K562 (cell line): ENCODE data around the gene NEK2. TPM values are rescaled to one million over a fixed set of nuclear protein-coding genes. Genes with fewer than 3 reads are reported as not detected.

Source experiments
- ARNT ChIP-seq, 2 experiments: fragments of 450-650 bp; IDR thresholded peaks; 2 replicates each; pipeline ENCODE4 v1.6.1; 2016; ENCODE audit warnings: mild to moderate bottlenecking in 1 of 2
- CREBBP ChIP-seq: IDR thresholded peaks from one replicate; pipeline ENCODE4 v1.6.1; 2012; ENCODE audit warnings: low read depth, mild to moderate bottlenecking, control low read depth, inconsistent platforms, low read length
- FOS ChIP-seq: IDR thresholded peaks from 3 replicates; pipeline ENCODE4 v1.6.1; 2011; ENCODE audit not compliant: insufficient read length; ENCODE audit errors: extremely low read depth
- FOSL1 ChIP-seq: fragments of 200-800 bp; sonication (Bioruptor generic); conservative IDR thresholded peaks from 2 replicates; pipeline ENCODE4 v1.6.1; 2016; ENCODE audit warnings: missing genetic modification characterization, missing compliant biosample characterization
- FOXJ2 ChIP-seq: fragments of 200-800 bp; sonication (Bioruptor generic); IDR thresholded peaks from 2 replicates; pipeline ENCODE4 v1.6.1; 2016; ENCODE audit warnings: missing genetic modification characterization, missing compliant biosample characterization
- L3MBTL2 ChIP-seq: fragments of 450-650 bp; IDR thresholded peaks from 2 replicates; pipeline ENCODE4 v1.6.1; 2016; ENCODE audit warnings: mild to moderate bottlenecking, moderate library complexity
- MAFG ChIP-seq: fragments of 450-650 bp; conservative IDR thresholded peaks from 2 replicates; pipeline ENCODE4 v1.6.1; 2016; ENCODE audit warnings: missing genetic modification characterization, missing compliant biosample characterization
- MAFK ChIP-seq: IDR thresholded peaks from 2 replicates; pipeline ENCODE4 v1.6.1; 2011; ENCODE audit warnings: low read length, improper control_type of control experiment
- MECOM ChIP-seq: fragments of 250-450 bp; sonication (Bioruptor Pico); IDR thresholded peaks from 2 replicates; pipeline ENCODE4 v1.8.0; 2022; ENCODE audit warnings: inconsistent platforms
- SIRT6 ChIP-seq: IDR thresholded peaks from one replicate; pipeline ENCODE4 v1.6.1; 2012; ENCODE audit warnings: low read depth, mild to moderate bottlenecking, control low read depth, inconsistent platforms, low read length, moderate library complexity
- SOX6 ChIP-seq: fragments of 450-650 bp; IDR thresholded peaks from 2 replicates; pipeline ENCODE4 v1.6.1; 2014; ENCODE audit warnings: mild to moderate bottlenecking
- SRSF1 ChIP-seq: fragments of 200-400 bp; formaldehyde crosslinking; IDR thresholded peaks from 2 replicates; pipeline ENCODE4 v1.6.1; 2017; ENCODE audit warnings: mild to moderate bottlenecking, low read depth, low read length, moderate library complexity
- SRSF7 ChIP-seq: fragments of 200-400 bp; formaldehyde crosslinking; optimal IDR thresholded peaks from 2 replicates; pipeline ENCODE3; 2017; ENCODE audit warnings: mild to moderate bottlenecking, low read depth, low read length
- TGIF2 ChIP-seq: sonication (generic); formaldehyde crosslinking; IDR thresholded peaks from 2 replicates; pipeline ENCODE4 v1.8.1; 2022; ENCODE audit warnings: mild to moderate bottlenecking, missing genetic modification reagents, moderate library complexity
- ZNF263 ChIP-seq: sonication (generic); formaldehyde crosslinking; IDR thresholded peaks from 2 replicates; pipeline ENCODE4 v1.8.0; 2022; ENCODE audit warnings: mild to moderate bottlenecking, missing genetic modification reagents, borderline replicate concordance
- ZNF584 ChIP-seq: fragments of 200-800 bp; sonication (Bioruptor generic); IDR thresholded peaks from 2 replicates; pipeline ENCODE4 v1.6.1; 2016; ENCODE audit warnings: low read depth, mild to moderate bottlenecking, missing genetic modification characterization, missing compliant biosample characterization
- ZNF586 ChIP-seq: fragments of 450-650 bp; formaldehyde crosslinking; conservative IDR thresholded peaks from 2 replicates; pipeline ENCODE4 v1.4.0; 2020; ENCODE audit warnings: mild to moderate bottlenecking, moderate library complexity
- polyA plus RNA-seq, 8 experiments: library from polyadenylated mRNA; depleted of rRNA in 4 of 8; stranded (reverse) in 5 of 8; unstranded in 3 of 8; fragments of >200 nt; fragmentation: Nextera tagmentation in 2 of 8; fragmentation: Illumina TruSeq in 1 of 8; extraction: Ambion mirVana in 2 of 8; extraction: Trizol in 1 of 8; gene quantifications; 2 replicates each; pipeline versions ENCODE4 v1.2.1 to v1.2.3, GENCODE V29; 2011 to 2014; ENCODE audit warnings: inconsistent platforms in 1 of 8, missing spikeins in 1 of 8
- total RNA-seq, 7 experiments: library from RNA; depleted of rRNA in 6 of 7; stranded (reverse); fragments of >200 nt in 6 of 7; fragmentation: Illumina TruSeq in 2 of 7; extraction: Trizol in 2 of 7; gene quantifications; 2 replicates each; pipeline versions ENCODE4 v1.2.1 to v1.2.3, GENCODE V29; 2011 to 2021; ENCODE audit warnings: low replicate concordance in 1 of 7
- TF ChIP-seq, protein P1 (sequence below): IDR thresholded peaks from 2 replicates; pipeline ENCODE4 v1.6.1; 2014; ENCODE audit warnings: antibody characterized with exemption
- TF ChIP-seq, protein P2 (sequence below): fragments of 200-800 bp; sonication (Bioruptor generic); IDR thresholded peaks from 2 replicates; pipeline ENCODE4 v1.6.1; 2016; ENCODE audit warnings: missing genetic modification characterization, missing compliant biosample characterization
- TF ChIP-seq, protein P3 (sequence below): fragments of 450-650 bp; IDR thresholded peaks from 2 replicates; pipeline ENCODE4 v1.6.1; 2016; ENCODE audit warnings: antibody characterized with exemption

NEK2 gene
- total and polyA plus RNA-seq, 9 of the 15 experiments (the other 6 are each of a cell fraction or from before 2014, with no cell fraction given): 30.0 to 74.7 (median 66.4) TPM

DNA sequence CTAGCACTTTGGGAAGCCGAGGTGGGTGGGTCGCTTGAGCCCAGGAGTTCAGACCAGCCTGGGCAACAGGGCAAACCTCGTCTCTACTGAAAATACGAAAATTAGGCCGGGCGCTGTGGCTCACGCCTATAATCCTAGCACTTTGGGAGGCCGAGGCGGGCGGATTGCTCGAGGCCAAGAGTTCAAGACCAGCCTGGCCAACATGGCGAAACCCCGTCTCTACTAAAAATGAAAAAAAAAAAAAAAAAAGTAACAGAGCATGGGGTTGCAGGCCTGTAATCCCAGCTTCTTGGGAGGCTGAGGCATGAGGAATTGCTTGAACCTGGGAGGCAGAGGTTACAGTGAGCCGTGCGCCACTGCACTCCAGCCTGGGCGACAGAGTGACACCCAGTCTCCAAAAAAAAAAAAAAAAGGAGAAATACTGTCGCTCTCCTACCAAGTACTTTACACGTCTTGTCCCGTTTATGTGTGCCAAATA, 724 bp upstream of the NEK2 start (continued):
- TF ChIP-seq ZNF586 (CRISPR knock-in tag): no peak
- no peak for TF ChIP-seq SRSF7
- no peak for TF ChIP-seq TGIF2
- TF ChIP-seq CREBBP: no peak
- TF ChIP-seq SIRT6: no peak
- TF ChIP-seq MECOM (CRISPR knock-in tag): no peak
- TF ChIP-seq FOSL1 (tag): peak; percentile 86
- no peak for TF ChIP-seq FOS
- TF ChIP-seq SOX6: no peak
- TF ChIP-seq, protein P1, sequence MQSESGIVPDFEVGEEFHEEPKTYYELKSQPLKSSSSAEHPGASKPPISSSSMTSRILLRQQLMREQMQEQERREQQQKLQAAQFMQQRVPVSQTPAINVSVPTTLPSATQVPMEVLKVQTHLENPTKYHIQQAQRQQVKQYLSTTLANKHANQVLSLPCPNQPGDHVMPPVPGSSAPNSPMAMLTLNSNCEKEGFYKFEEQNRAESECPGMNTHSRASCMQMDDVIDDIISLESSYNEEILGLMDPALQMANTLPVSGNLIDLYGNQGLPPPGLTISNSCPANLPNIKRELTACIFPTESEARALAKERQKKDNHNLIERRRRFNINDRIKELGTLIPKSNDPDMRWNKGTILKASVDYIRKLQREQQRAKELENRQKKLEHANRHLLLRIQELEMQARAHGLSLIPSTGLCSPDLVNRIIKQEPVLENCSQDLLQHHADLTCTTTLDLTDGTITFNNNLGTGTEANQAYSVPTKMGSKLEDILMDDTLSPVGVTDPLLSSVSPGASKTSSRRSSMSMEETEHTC: no peak
- TF ChIP-seq, protein P2, sequence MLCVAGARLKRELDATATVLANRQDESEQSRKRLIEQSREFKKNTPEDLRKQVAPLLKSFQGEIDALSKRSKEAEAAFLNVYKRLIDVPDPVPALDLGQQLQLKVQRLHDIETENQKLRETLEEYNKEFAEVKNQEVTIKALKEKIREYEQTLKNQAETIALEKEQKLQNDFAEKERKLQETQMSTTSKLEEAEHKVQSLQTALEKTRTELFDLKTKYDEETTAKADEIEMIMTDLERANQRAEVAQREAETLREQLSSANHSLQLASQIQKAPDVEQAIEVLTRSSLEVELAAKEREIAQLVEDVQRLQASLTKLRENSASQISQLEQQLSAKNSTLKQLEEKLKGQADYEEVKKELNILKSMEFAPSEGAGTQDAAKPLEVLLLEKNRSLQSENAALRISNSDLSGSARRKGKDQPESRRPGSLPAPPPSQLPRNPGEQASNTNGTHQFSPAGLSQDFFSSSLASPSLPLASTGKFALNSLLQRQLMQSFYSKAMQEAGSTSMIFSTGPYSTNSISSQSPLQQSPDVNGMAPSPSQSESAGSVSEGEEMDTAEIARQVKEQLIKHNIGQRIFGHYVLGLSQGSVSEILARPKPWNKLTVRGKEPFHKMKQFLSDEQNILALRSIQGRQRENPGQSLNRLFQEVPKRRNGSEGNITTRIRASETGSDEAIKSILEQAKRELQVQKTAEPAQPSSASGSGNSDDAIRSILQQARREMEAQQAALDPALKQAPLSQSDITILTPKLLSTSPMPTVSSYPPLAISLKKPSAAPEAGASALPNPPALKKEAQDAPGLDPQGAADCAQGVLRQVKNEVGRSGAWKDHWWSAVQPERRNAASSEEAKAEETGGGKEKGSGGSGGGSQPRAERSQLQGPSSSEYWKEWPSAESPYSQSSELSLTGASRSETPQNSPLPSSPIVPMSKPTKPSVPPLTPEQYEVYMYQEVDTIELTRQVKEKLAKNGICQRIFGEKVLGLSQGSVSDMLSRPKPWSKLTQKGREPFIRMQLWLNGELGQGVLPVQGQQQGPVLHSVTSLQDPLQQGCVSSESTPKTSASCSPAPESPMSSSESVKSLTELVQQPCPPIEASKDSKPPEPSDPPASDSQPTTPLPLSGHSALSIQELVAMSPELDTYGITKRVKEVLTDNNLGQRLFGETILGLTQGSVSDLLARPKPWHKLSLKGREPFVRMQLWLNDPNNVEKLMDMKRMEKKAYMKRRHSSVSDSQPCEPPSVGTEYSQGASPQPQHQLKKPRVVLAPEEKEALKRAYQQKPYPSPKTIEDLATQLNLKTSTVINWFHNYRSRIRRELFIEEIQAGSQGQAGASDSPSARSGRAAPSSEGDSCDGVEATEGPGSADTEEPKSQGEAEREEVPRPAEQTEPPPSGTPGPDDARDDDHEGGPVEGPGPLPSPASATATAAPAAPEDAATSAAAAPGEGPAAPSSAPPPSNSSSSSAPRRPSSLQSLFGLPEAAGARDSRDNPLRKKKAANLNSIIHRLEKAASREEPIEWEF (CRISPR knock-in tag): no peak
- no peak for TF ChIP-seq ZNF584 (CRISPR knock-in tag)
- TF ChIP-seq FOXJ2: no peak
- peak in 1 of 2 experiments; percentile 7; a peak in 2 of 4 replicates for TF ChIP-seq ARNT (IDR thresholded peaks at IDR 0.05)
- TF ChIP-seq ZNF263 (CRISPR knock-in tag): no peak
- 0 out of 2 replicates have a peak, but pooled peaks have one; percentile 3 for TF ChIP-seq MAFK
- TF ChIP-seq, protein P3, sequence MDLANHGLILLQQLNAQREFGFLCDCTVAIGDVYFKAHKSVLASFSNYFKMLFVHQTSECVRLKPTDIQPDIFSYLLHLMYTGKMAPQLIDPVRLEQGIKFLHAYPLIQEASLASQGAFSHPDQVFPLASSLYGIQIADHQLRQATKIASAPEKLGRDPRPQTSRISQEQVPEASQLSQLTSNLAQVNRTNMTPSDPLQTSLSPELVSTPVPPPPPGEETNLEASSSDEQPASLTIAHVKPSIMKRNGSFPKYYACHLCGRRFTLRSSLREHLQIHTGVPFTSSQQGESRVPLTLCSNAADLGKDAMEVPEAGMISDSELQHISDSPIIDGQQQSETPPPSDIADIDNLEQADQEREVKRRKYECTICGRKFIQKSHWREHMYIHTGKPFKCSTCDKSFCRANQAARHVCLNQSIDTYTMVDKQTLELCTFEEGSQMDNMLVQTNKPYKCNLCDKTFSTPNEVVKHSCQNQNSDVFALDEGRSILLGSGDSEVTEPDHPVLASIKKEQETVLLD: 0 out of 2 replicates have a peak, but pooled peaks have one; percentile 1
- no peak for TF ChIP-seq SRSF1
- no peak for TF ChIP-seq MAFG (tag)
- 0 out of 2 replicates have a peak, but pooled peaks have one; percentile 6 for TF ChIP-seq L3MBTL2
